Panc1 (cell line): ENCODE data around the gene USP6NL. TPM values are rescaled to one million over a fixed set of nuclear protein-coding genes. Genes with fewer than 3 reads are reported as not detected.
"Not testable (repeated sequence)": the region's sequence is repeated elsewhere in the genome, so short reads cannot be mapped to it uniquely, and the experiment has no call there.

Source experiments
- ATAC-seq: fragments of 200-7000 bp; cut with Tn5 transposase; 2 replicates; pipeline ENCODE4 v1.9.1; 2020; ENCODE audit warnings: mild to moderate bottlenecking, moderate library complexity
- BruUV-seq: library from RNA; stranded (reverse); fragments of 400-500 nt; replicated peaks from 2 replicates; lab custom pipeline; 2021; lab: Mats Ljungman, UMichigan
- CTCF ChIA-PET: fragments of 300-600 bp; sonication (Branson Sonifier 250); formaldehyde crosslinking; loops from one replicate; lab custom pipeline; 2022; ENCODE audit warnings: antibody characterized with exemption; lab: Charles Lee
- POLR2A ChIA-PET: fragments of 300-600 bp; sonication (Branson Sonifier 250); formaldehyde crosslinking; loops from one replicate; lab custom pipeline; 2022; ENCODE audit warnings: antibody characterized with exemption; lab: Charles Lee
- DNase-seq: peaks from one replicate; pipeline ENCODE4 v3.0.0-alpha.2; 2010; ENCODE audit warnings: low read depth, low spot score
- H3K27ac ChIP-seq: 2 replicates; pipeline ENCODE4 v1.5.1; 2011; ENCODE audit warnings: mild to moderate bottlenecking, low read length, inconsistent platforms
- H3K27me3 ChIP-seq: fragments of 200-500 bp; sonication (Bioruptor generic); 2 replicates; pipeline ENCODE4 v1.6.0; 2014; ENCODE audit warnings: low read length, inconsistent platforms; ENCODE audit not compliant: control insufficient read depth, insufficient read depth
- H3K36me3 ChIP-seq: fragments of 200-500 bp; sonication (Bioruptor generic); 2 replicates; pipeline ENCODE4 v1.5.1; 2014; ENCODE audit warnings: inconsistent platforms, mild to moderate bottlenecking, low read length, moderate library complexity; ENCODE audit not compliant: control insufficient read depth, insufficient read depth
- H3K4me1 ChIP-seq: 2 replicates; pipeline ENCODE4 v1.5.1; 2011; ENCODE audit warnings: inconsistent platforms, mild to moderate bottlenecking, low read length, moderate library complexity; ENCODE audit not compliant: control insufficient read depth, insufficient read depth
- H3K4me3 ChIP-seq, 2 experiments: 2 replicates each; pipeline ENCODE4 v1.5.1; 2011 to 2012; ENCODE audit warnings: low read depth in 2 of 2, low read length in 2 of 2, mild to moderate bottlenecking in 2 of 2, inconsistent platforms in 1 of 2, moderate library complexity in 1 of 2
- H3K9me3 ChIP-seq: fragments of 200-500 bp; sonication (Bioruptor generic); 2 replicates; pipeline ENCODE4 v1.5.1; 2014; ENCODE audit warnings: low read depth, mild to moderate bottlenecking, inconsistent platforms, low read length, moderate library complexity; ENCODE audit not compliant: control insufficient read depth, insufficient read depth
- POLR2AphosphoS5 ChIP-seq: IDR thresholded peaks from 2 replicates; pipeline ENCODE4 v1.6.1; 2012; ENCODE audit warnings: mild to moderate bottlenecking, low read depth, low read length, moderate library complexity
- SIN3A ChIP-seq: IDR thresholded peaks from 2 replicates; pipeline ENCODE4 v1.6.1; 2012; ENCODE audit warnings: low read depth, mild to moderate bottlenecking, low read length, moderate library complexity, borderline replicate concordance; ENCODE audit not compliant: insufficient read depth
- TCF7L2 ChIP-seq: IDR thresholded peaks from 2 replicates; pipeline ENCODE4 v1.6.1; 2011; ENCODE audit warnings: mild to moderate bottlenecking, low read depth, low read length, inconsistent platforms
- in situ Hi-C: cut with HindIII; loops from 2 replicates; pipeline ENCODE4 v1.10.0; 2016; ENCODE audit warnings: low sequenced_read_pairs, low pct_unique_long_range_greater_than_20kb
- intact Hi-C: fragments of 100-400 bp; cut with micrococcal nuclease; formaldehyde crosslinking; loops from one replicate; pipeline ENCODE4 v1.10.0; 2022; ENCODE audit not compliant: unreplicated experiment
- total RNA-seq: library from RNA; stranded (reverse); gene quantifications from one replicate; pipeline ENCODE4 v1.2.1, GENCODE V29; 2021; ENCODE audit not compliant: unreplicated experiment
- TF ChIP-seq, protein P1 (sequence below), 2 experiments: IDR thresholded peaks; 2 replicates each; pipeline ENCODE4 v1.6.1; 2011 to 2012; ENCODE audit warnings: low read depth in 2 of 2, control low read depth in 1 of 2, low read length in 1 of 2, mild to moderate bottlenecking in 1 of 2, moderate library complexity in 1 of 2; ENCODE audit not compliant: insufficient read depth in 1 of 2
- TF ChIP-seq, protein P2 (sequence below): fragments of 450-650 bp; IDR thresholded peaks from 2 replicates; pipeline ENCODE4 v1.5.1; 2017; ENCODE audit warnings: mild to moderate bottlenecking

The USP6NL gene
- total RNA-seq, 1 experiment from 2014 or later: 13.9 TPM

- TF ChIP-seq, protein P1, sequence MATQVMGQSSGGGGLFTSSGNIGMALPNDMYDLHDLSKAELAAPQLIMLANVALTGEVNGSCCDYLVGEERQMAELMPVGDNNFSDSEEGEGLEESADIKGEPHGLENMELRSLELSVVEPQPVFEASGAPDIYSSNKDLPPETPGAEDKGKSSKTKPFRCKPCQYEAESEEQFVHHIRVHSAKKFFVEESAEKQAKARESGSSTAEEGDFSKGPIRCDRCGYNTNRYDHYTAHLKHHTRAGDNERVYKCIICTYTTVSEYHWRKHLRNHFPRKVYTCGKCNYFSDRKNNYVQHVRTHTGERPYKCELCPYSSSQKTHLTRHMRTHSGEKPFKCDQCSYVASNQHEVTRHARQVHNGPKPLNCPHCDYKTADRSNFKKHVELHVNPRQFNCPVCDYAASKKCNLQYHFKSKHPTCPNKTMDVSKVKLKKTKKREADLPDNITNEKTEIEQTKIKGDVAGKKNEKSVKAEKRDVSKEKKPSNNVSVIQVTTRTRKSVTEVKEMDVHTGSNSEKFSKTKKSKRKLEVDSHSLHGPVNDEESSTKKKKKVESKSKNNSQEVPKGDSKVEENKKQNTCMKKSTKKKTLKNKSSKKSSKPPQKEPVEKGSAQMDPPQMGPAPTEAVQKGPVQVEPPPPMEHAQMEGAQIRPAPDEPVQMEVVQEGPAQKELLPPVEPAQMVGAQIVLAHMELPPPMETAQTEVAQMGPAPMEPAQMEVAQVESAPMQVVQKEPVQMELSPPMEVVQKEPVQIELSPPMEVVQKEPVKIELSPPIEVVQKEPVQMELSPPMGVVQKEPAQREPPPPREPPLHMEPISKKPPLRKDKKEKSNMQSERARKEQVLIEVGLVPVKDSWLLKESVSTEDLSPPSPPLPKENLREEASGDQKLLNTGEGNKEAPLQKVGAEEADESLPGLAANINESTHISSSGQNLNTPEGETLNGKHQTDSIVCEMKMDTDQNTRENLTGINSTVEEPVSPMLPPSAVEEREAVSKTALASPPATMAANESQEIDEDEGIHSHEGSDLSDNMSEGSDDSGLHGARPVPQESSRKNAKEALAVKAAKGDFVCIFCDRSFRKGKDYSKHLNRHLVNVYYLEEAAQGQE (IDR thresholded peaks at IDR 0.05; ENCODE audit: insufficient read depth in 1 of 2, low read depth in 2 of 2, low read length in 1 of 2): no peak
- TF ChIP-seq SIN3A: no peak
- TF ChIP-seq, protein P2, sequence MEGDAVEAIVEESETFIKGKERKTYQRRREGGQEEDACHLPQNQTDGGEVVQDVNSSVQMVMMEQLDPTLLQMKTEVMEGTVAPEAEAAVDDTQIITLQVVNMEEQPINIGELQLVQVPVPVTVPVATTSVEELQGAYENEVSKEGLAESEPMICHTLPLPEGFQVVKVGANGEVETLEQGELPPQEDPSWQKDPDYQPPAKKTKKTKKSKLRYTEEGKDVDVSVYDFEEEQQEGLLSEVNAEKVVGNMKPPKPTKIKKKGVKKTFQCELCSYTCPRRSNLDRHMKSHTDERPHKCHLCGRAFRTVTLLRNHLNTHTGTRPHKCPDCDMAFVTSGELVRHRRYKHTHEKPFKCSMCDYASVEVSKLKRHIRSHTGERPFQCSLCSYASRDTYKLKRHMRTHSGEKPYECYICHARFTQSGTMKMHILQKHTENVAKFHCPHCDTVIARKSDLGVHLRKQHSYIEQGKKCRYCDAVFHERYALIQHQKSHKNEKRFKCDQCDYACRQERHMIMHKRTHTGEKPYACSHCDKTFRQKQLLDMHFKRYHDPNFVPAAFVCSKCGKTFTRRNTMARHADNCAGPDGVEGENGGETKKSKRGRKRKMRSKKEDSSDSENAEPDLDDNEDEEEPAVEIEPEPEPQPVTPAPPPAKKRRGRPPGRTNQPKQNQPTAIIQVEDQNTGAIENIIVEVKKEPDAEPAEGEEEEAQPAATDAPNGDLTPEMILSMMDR: no peak
- no peak for TF ChIP-seq POLR2AphosphoS5
- no peak for TF ChIP-seq TCF7L2
- ChIA-PET CTCF (interaction anchor here (0.6 kb wide), 1 partner anchor 114 kb away, joined by 4 read pairs; no protein-coding TSS in a partner anchor), POLR2A (no interaction called here)
- Histone ChIP-seq H3K4me3 (no peak overlapping the region), H3K27me3 (no peaks in the 10 kb centered on the region), H3K27ac (no peak overlapping the region), H3K36me3 (no peaks in the 10 kb centered on the region), H3K4me1 (no peaks in the 10 kb centered on the region), H3K9me3 (no peaks in the 10 kb centered on the region)
- no peak for ATAC-seq
- intact Hi-C loops (no loop called here), in situ Hi-C loops (no loop called here)
- BruUV-seq: no TSS peak
- no peak for DNase-seq
Observed at GRCh38 chr10:11629731-11630130, 18.3 kb upstream of the USP6NL start.

GRCh38 chr10:11627941-11628340 is 16.5 kb upstream of the USP6NL start:
- intact Hi-C loops, H3K27me3 ChIP-seq, H3K4me1 ChIP-seq, CTCF ChIA-PET, H3K9me3 ChIP-seq, H3K4me3 ChIP-seq, in situ Hi-C loops, BruUV-seq, DNase-seq, H3K36me3 ChIP-seq, ATAC-seq, H3K27ac ChIP-seq, POLR2A ChIA-PET: not testable (repeated sequence)

- CTCF ChIA-PET: no interaction called here
Observed at GRCh38 chr10:11626071-11626470, 14.6 kb upstream of the USP6NL start.

More at GRCh38 chr10:11626071-11626470, 14.6 kb upstream of the USP6NL start:
- H3K36me3 ChIP-seq: no peaks in the 10 kb centered on the region
- no peaks in the 10 kb centered on the region for H3K9me3 ChIP-seq
- H3K4me3 ChIP-seq: no peak overlapping the region
- no TSS peak for BruUV-seq
- no peaks in the 10 kb centered on the region for H3K4me1 ChIP-seq
- H3K27ac ChIP-seq: no peak overlapping the region
- no peaks in the 10 kb centered on the region for H3K27me3 ChIP-seq
- DNase-seq: no peak
- POLR2A ChIA-PET: no interaction called here
- TF ChIP-seq, protein P2: no peak
- TF ChIP-seq SIN3A (no peak), TCF7L2 (no peak), POLR2AphosphoS5 (no peak)
- TF ChIP-seq, protein P1 (IDR thresholded peaks at IDR 0.05; ENCODE audit: insufficient read depth in 1 of 2, low read depth in 2 of 2, low read length in 1 of 2): no peak
- ATAC-seq: no peak
- in situ Hi-C loops (no loop called here), intact Hi-C loops (no loop called here)
